GM12892 (cell line): ENCODE results near the gene DDX17. TPM values are rescaled to one million over a fixed set of nuclear protein-coding genes. Genes with fewer than 3 reads are reported as not detected.

ENCODE experiments used
- DNase-seq: peaks from one replicate; pipeline ENCODE4 v3.0.0; 2011; ENCODE audit not compliant: insufficient read length
- FAIRE-seq: peaks from 2 replicates; lab custom pipeline; 2011; peaks lifted over from hg19 to GRCh38; lab: Jason Lieb, UNC
- POLR2A ChIP-seq: IDR thresholded peaks from 2 replicates; pipeline ENCODE4 v1.6.1; 2011; ENCODE audit warnings: low read depth, low read length, control low read depth
- POLR2AphosphoS5 ChIP-seq: IDR thresholded peaks from 2 replicates; pipeline ENCODE4 v1.6.1; 2011; ENCODE audit warnings: low read depth, low read length, control low read depth
- TAF1 ChIP-seq: IDR thresholded peaks from 2 replicates; pipeline ENCODE4 v1.6.1; 2011; ENCODE audit warnings: low read depth, mild to moderate bottlenecking, control low read depth, low read length, borderline replicate concordance
- polyA plus RNA-seq: library from polyadenylated mRNA; unstranded; fragments of >200 nt; gene quantifications from one replicate; pipeline ENCODE4 v1.2.1, GENCODE V29; 2012; ENCODE audit warnings: missing spikeins, inconsistent platforms; ENCODE audit not compliant: missing spikeins

Gene DDX17
- 218 TPM for polyA plus RNA-seq

DNA sequence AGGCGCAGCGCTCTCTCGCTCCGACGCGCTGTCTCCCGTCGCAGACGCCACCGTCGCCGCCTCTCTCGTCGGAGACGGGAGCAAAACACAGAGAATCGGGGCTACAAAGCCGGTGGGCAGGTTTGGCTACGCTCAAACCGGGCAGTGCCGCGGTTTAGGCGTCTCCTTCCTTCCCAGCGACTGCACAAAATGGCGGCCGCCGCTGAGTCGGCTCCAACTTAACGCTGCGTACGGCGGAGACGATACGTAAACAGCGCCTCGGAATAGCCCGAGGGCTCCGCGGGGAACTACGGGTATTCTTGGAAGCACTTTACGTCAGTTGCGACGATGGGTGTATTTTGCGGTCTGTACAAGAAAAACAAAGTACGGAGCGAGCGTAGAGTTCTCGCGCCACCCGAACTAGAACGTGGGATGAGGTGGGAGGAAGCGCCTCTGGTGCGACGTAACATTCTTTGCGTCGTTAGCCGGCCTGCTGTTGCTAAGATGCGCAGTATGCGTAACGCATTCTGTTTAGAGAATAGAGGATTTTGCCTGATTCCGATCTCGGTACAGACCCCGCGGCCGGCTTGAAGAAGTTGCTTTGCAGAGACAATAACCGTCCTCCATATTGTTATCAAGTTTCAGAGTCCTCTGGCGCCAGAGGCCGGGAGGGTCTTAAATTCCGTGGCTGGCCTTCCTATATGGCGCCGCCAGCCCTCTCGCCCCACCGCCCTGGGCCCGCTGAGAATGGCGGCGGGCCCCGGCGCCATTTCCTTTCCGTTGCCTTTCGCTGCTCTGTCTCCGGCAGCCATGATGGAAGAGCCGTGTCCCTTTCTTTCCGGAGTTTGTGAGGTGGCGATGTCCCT lies at the start of gene DDX17:
Gene DDX17, minus strand, starts transcription at position 194 of the 845 bp plus-strand sequence.
- TF ChIP-seq TAF1 (peak; percentile 82), POLR2AphosphoS5 (peak; percentile 69), POLR2A (peak; percentile 66)
- FAIRE-seq: peak; percentile 97

GRCh38 chr22:38554281-38554680 lies 48.2 kb upstream of the DDX17 start:
- DNase-seq (no peak), FAIRE-seq (no peak)
- no peak for TF ChIP-seq POLR2AphosphoS5
- no peak for TF ChIP-seq TAF1
- no peak for TF ChIP-seq POLR2A

More for the DNA sequence above, at the start of gene DDX17:
- peak; percentile 65 for DNase-seq

GRCh38 chr22:38549101-38549894 lies 43.2 kb upstream of the DDX17 start:
- no peak for FAIRE-seq
- no peak for DNase-seq
- no peak for TF ChIP-seq POLR2A
- no peak for TF ChIP-seq POLR2AphosphoS5
- no peak for TF ChIP-seq TAF1

DNA sequence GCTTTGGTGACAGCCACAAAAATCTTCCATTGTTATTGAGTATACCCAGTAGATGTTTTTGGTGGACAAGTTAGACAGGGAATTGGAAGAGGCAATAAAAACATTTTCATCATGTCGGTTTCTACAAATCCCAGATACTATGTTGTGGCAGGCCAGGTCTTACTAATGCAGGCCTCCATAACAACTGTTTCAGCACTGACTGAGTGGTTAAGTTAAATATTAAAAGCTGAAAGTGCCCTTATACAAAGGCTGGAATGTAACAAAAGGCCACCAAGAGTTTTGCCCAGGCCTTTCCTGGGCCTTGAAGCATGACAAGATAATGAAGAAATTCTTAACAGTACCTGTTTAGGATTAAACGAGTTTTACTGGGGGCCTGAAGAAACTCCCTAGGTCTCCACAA lies 34.6 kb upstream of the DDX17 start:
- FAIRE-seq (no peak), DNase-seq (no peak)
- TF ChIP-seq POLR2AphosphoS5 (no peak), POLR2A (no peak), TAF1 (no peak)

DNA sequence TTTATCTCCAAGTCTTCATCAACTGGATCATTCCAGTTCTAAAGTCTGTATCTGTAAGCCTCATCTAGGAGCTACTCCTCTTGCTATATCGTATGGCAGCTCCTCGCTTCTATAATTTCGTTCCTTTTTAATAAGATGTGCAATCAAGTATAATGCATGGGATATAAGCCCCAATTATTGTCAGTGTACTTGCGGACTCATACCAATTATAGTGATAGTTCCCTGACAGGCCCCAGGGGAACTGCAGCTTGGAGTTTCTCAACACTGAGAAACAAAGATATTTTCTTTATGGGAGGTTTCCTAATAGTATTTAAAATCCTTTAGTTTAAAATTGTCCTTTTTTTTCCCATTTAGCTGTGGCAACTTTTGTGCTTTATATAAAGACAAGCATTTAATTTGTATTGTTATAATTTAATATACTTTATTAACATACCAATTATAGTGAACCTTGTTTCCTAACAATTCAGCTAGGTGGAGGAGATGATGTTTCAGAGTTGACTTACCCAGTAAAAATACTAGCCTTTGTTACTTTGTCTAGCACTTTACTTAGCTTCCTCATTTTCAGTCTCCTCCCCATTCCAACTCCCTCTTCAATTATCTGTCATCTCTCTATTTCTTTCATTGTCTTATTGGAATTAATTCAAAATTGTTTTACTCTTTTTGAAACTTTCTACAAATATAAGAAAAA lies 25.3 kb upstream of the DDX17 start:
- FAIRE-seq (no peak), DNase-seq (no peak)
- TF ChIP-seq POLR2AphosphoS5 (no peak), POLR2A (no peak), TAF1 (no peak)

DNA sequence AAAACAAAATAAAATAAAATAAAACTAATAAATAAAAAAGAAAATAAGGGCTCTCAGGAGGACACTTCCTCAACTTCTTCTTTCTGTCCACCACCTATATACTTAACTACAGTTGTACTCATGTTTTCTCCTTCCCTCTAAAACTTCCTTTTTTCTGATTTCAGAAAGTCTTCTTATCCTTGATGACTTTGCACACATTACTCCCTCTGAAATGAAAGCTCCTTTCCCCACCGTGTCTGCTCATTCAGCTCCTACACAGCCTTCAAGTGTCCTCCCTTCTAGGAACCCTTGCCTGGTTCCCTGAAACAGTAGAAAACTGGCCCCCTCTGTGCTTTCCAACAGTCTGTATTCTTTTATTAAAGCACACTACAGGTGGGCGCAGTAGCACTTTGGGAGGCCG lies 18.3 kb upstream of the DDX17 start:
- no peak for DNase-seq
- no peak for FAIRE-seq
- TF ChIP-seq TAF1 (no peak), POLR2AphosphoS5 (no peak), POLR2A (no peak)

GRCh38 chr22:38523479-38523878 lies 17.4 kb upstream of the DDX17 start:
- FAIRE-seq (no peak), DNase-seq (no peak)

DNA sequence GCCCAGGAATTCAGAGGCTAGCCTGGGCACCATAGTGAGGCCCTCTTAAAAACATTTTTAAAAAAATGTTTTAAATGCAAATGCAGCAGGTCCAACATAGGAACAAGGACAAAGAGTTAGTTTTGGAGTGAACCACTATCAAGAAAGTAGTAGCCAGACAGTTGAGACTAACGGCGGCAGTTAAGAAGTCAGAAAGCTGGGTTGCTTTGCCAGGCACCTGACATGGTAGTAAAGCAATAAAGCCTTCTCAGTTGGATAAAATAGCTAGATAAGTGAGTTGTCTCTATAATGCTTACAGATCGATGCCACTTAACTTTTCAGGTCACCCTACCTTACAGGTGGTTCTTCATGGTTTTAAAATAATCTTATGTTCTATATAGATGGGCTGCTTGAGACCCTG lies 16.9 kb upstream of the DDX17 start:
- TF ChIP-seq POLR2AphosphoS5 (no peak), TAF1 (no peak), POLR2A (no peak)
- no peak for FAIRE-seq
- no peak for DNase-seq

More at GRCh38 chr22:38523479-38523878, 17.4 kb upstream of the DDX17 start:
- TF ChIP-seq POLR2AphosphoS5 (no peak), TAF1 (no peak), POLR2A (no peak)

GRCh38 chr22:38519453-38520250 lies 13.5 kb upstream of the DDX17 start:
- no peak for TF ChIP-seq POLR2A
- no peak for TF ChIP-seq POLR2AphosphoS5
- TF ChIP-seq TAF1: no peak
- DNase-seq (no peak), FAIRE-seq (no peak)

DNA sequence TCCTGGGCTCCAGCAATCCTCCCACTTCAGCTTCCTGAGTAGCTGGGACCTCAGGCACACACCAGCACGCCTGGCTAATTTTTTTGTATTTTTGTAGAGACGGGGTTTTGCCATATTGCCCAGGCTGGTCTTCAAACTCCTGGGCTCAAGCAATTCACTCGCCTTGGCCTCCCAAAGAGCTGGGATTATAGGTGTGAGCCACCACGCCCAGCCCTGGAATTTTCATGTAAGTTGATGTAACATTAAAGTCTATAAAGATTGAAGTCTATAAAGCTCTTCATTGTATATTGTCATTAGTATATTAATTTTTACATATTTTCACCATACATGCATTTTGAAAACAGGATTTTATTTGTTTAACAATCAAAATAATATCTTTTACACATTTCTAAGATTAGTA lies 12.5 kb upstream of the DDX17 start:
- no peak for FAIRE-seq
- no peak for TF ChIP-seq POLR2AphosphoS5
- TF ChIP-seq TAF1: no peak
- no peak for TF ChIP-seq POLR2A

More for the DNA sequence above, 12.5 kb upstream of the DDX17 start:
- DNase-seq: no peak
